ENCODE measurements around the gene COTL1. TPM values are rescaled to one million over a fixed set of nuclear protein-coding genes. Genes with fewer than 3 reads are reported as not detected.

Gene COTL1
- total and polyA plus RNA-seq, 2 of the 13 experiments (the other 11 are each of a cell fraction or from before 2014, with no cell fraction given): 8.7 to 16.9 TPM

- TF ChIP-seq, protein P1, sequence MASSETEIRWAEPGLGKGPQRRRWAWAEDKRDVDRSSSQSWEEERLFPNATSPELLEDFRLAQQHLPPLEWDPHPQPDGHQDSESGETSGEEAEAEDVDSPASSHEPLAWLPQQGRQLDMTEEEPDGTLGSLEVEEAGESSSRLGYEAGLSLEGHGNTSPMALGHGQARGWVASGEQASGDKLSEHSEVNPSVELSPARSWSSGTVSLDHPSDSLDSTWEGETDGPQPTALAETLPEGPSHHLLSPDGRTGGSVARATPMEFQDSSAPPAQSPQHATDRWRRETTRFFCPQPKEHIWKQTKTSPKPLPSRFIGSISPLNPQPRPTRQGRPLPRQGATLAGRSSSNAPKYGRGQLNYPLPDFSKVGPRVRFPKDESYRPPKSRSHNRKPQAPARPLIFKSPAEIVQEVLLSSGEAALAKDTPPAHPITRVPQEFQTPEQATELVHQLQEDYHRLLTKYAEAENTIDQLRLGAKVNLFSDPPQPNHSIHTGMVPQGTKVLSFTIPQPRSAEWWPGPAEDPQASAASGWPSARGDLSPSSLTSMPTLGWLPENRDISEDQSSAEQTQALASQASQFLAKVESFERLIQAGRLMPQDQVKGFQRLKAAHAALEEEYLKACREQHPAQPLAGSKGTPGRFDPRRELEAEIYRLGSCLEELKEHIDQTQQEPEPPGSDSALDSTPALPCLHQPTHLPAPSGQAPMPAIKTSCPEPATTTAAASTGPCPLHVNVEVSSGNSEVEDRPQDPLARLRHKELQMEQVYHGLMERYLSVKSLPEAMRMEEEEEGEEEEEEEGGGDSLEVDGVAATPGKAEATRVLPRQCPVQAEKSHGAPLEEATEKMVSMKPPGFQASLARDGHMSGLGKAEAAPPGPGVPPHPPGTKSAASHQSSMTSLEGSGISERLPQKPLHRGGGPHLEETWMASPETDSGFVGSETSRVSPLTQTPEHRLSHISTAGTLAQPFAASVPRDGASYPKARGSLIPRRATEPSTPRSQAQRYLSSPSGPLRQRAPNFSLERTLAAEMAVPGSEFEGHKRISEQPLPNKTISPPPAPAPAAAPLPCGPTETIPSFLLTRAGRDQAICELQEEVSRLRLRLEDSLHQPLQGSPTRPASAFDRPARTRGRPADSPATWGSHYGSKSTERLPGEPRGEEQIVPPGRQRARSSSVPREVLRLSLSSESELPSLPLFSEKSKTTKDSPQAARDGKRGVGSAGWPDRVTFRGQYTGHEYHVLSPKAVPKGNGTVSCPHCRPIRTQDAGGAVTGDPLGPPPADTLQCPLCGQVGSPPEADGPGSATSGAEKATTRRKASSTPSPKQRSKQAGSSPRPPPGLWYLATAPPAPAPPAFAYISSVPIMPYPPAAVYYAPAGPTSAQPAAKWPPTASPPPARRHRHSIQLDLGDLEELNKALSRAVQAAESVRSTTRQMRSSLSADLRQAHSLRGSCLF (CRISPR knock-in tag; IDR thresholded peaks at IDR 0.05; ENCODE audit: borderline replicate concordance): 0 out of 2 replicates have a peak, but pooled peaks have one; percentile 22
- no peak for TF ChIP-seq MTA3 (CRISPR knock-in tag; IDR thresholded peaks at IDR 0.05)
- TF ChIP-seq, protein P2, sequence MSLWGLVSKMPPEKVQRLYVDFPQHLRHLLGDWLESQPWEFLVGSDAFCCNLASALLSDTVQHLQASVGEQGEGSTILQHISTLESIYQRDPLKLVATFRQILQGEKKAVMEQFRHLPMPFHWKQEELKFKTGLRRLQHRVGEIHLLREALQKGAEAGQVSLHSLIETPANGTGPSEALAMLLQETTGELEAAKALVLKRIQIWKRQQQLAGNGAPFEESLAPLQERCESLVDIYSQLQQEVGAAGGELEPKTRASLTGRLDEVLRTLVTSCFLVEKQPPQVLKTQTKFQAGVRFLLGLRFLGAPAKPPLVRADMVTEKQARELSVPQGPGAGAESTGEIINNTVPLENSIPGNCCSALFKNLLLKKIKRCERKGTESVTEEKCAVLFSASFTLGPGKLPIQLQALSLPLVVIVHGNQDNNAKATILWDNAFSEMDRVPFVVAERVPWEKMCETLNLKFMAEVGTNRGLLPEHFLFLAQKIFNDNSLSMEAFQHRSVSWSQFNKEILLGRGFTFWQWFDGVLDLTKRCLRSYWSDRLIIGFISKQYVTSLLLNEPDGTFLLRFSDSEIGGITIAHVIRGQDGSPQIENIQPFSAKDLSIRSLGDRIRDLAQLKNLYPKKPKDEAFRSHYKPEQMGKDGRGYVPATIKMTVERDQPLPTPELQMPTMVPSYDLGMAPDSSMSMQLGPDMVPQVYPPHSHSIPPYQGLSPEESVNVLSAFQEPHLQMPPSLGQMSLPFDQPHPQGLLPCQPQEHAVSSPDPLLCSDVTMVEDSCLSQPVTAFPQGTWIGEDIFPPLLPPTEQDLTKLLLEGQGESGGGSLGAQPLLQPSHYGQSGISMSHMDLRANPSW (CRISPR knock-in tag; IDR thresholded peaks at IDR 0.05; ENCODE audit: borderline replicate concordance): no peak
These were observed 31.0 kb upstream of the COTL1 start (continued) for GRCh38 chr16:84648595-84649510.
